Naive thymus-derived CD8-positive, alpha-beta T cell (primary cell): ENCODE measurements around the gene CCNYL1. TPM values are rescaled to one million over a fixed set of nuclear protein-coding genes. Genes with fewer than 3 reads are reported as not detected.

Source experiments
- ATAC-seq, 2 donors: fragments of 150-1000 bp; cut with Tn5 transposase in 1 of 2; sonication (Bioruptor Pico), chemical (Tn5 transposase) in 1 of 2; 1 replicate in 1 of 2; 2 replicates in 1 of 2; pipeline ENCODE4 v1.10.0; 2021; ENCODE audit warnings: mild to moderate bottlenecking in 2 of 2, moderate library complexity in 2 of 2
- POLR2A ChIA-PET: fragments of 350-600 bp; sonication (Branson Sonifier 250); formaldehyde crosslinking; loops from one replicate; lab custom pipeline; 2021; ENCODE audit warnings: antibody characterized with exemption; lab: Charles Lee
- DNase-seq, 10 donors: peaks; one replicate each; pipeline versions ENCODE4 v3.0.0 to v3.0.0-alpha.2; 2020 to 2022
- H3K27ac Mint-ChIP-seq, 10 donors: one replicate each; pipeline ENCODE4 v1.8.0; 2020 to 2022; ENCODE audit warnings: mild to moderate bottlenecking in 10 of 10, mixed read lengths in 10 of 10, moderate library complexity in 4 of 10, inconsistent platforms in 1 of 10
- H3K27me3 Mint-ChIP-seq, 5 donors: one replicate each; pipeline ENCODE4 v1.8.0; 2021 to 2022; ENCODE audit warnings: mixed read lengths in 5 of 5
- H3K36me3 Mint-ChIP-seq, 3 donors: one replicate each; pipeline ENCODE4 v1.8.0; 2020 to 2022; ENCODE audit warnings: mixed read lengths in 3 of 3, mild to moderate bottlenecking in 2 of 3, inconsistent platforms in 1 of 3
- H3K4me1 Mint-ChIP-seq, 4 donors: one replicate each; pipeline ENCODE4 v1.8.0; 2021 to 2022; ENCODE audit warnings: mixed read lengths in 4 of 4
- H3K4me3 Mint-ChIP-seq, 10 donors: one replicate each; pipeline ENCODE4 v1.8.0; 2020 to 2022; ENCODE audit warnings: mild to moderate bottlenecking in 10 of 10, mixed read lengths in 10 of 10, moderate library complexity in 6 of 10, inconsistent platforms in 1 of 10
- H3K9me3 Mint-ChIP-seq, 9 donors: one replicate each; pipeline ENCODE4 v1.8.0; 2020 to 2022; ENCODE audit warnings: mixed read lengths in 9 of 9, mild to moderate bottlenecking in 3 of 9, inconsistent platforms in 1 of 9, moderate library complexity in 1 of 9
- polyA plus RNA-seq, 3 donors: library from polyadenylated mRNA; unstranded; fragments of 300-500 nt; fragmentation: Illumina TruSeq; gene quantifications; one replicate each; pipeline ENCODE4 v1.2.3, GENCODE V29; 2021
- total RNA-seq, 8 experiments: library from RNA in 2 of 8; stranded (reverse) in 2 of 8; gene quantifications; one replicate each; pipeline ENCODE4 v1.2.3 and lab custom pipeline; 2021 to 2026

Gene CCNYL1
- total and polyA plus RNA-seq, 5 experiments from 2014 or later, result 1.2 to 14.3 (median 2.1) TPM

DNA sequence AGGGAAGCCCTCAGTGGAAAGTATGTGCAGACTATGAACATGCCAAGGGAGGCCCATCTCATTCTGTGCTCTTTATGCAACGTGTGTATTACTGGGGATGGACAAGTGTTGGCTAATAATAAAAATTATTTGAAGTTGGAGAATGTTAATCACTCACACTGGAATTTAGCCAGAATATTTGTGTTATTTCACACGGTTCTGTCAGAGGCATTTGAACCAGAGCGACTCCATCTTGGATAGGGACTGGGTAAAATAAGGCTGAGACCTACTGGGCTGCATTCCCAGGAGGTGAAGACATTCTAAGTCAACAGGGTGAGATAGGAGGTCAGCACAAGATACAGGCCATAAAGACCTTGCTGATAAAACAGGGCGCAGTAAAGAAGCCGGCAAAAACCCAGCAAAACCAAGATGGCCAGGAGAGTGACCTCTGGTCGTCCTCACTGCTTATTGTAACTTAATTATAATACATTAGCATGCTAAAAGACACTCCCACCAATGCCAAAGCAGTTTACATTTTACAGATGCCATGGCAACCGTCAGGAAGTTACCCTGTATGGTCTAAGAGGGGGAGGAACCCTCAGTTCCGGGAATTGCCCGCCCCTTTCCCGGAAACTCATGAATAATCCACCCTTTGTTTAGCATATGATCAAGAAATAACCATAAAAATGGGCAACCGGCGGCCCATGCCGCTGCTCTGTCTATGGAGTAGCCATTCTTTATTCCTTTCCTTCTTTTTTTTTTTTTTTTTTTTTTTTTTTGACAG lies 60.8 kb downstream of the CCNYL1 start:
- no peaks in the 10 kb centered on the region for H3K36me3 Mint-ChIP-seq
- H3K27ac Mint-ChIP-seq, result peak overlapping the region in 1 of 10 donors; percentile 44
- POLR2A ChIA-PET, result no interaction called here
- peaks cover 11 to 26% (median 22%) of the 10 kb centered on the region in 4 donors for H3K4me1 Mint-ChIP-seq
- peaks cover under 1 to 10% (median under 1%) of the 10 kb centered on the region in 5 donors for H3K27me3 Mint-ChIP-seq
- peak overlapping the region in 5 of 10 donors; percentile 23 to 61 (median 33) for H3K4me3 Mint-ChIP-seq
- no peaks in the 10 kb centered on the region for H3K9me3 Mint-ChIP-seq
- ATAC-seq, result no peak
- peak in 3 of 10 donors; percentile 14 to 32 (median 14) for DNase-seq

DNA sequence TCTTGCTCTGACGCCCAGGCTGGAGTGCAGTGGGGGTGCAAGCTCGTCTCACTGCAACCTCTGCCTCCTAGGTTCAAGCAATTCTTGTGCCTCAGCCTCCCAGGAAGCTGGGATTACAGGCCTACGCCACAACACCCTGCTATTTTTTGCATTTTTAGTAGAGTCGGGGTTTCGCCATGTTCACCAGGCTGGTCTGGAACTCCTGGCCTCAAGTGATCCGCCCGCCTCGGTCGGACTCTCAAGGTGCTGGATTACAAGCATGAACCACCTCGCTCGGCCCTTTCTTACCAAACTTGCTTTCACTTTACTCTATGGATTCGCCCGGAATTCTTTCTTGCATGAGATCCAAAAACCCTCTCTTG lies 61.4 kb downstream of the CCNYL1 start:
- H3K4me1 Mint-ChIP-seq, result peaks cover 10 to 20% (median 17%) of the 10 kb centered on the region in 4 donors
- ATAC-seq (no peak), DNase-seq (no peak)
- no peak overlapping the region for H3K4me3 Mint-ChIP-seq
- H3K9me3 Mint-ChIP-seq, result no peaks in the 10 kb centered on the region
- H3K27me3 Mint-ChIP-seq, result peaks cover 0 to 4% (median 0%) of the 10 kb centered on the region in 5 donors
- POLR2A ChIA-PET, result no interaction called here
- no peak overlapping the region for H3K27ac Mint-ChIP-seq
- H3K36me3 Mint-ChIP-seq, result no peaks in the 10 kb centered on the region

DNA sequence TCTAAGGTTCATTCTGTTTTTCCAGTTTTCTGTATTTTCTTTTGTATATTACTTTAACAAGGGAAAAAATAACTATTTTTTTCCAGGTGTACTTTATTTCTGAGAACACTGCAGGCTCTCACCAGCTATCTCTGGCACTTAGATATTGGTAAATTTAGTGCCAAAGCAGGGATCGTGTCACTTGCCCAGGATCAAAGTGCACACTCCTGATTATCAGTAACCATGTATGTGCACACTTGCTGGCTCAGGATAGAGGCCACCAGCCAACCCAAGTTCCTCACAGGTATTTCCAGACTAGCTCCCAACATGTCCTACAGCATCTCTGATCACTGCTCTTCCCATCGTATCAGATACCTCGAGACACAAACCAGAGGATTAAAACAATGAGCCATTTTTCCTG lies 64.0 kb downstream of the CCNYL1 start:
- Mint-ChIP-seq H3K9me3 (no peaks in the 10 kb centered on the region), H3K36me3 (no peaks in the 10 kb centered on the region), H3K4me3 (no peak overlapping the region), H3K27me3 (no peaks in the 10 kb centered on the region), H3K27ac (no peak overlapping the region), H3K4me1 (peaks cover 3 to 7% (median 6%) of the 10 kb centered on the region in 4 donors)
- DNase-seq (no peak), ATAC-seq (no peak)
- POLR2A ChIA-PET, result interaction anchor here (0.7 kb wide), 1 partner anchor 12 kb away, joined by 3 read pairs; no protein-coding TSS in a partner anchor

DNA sequence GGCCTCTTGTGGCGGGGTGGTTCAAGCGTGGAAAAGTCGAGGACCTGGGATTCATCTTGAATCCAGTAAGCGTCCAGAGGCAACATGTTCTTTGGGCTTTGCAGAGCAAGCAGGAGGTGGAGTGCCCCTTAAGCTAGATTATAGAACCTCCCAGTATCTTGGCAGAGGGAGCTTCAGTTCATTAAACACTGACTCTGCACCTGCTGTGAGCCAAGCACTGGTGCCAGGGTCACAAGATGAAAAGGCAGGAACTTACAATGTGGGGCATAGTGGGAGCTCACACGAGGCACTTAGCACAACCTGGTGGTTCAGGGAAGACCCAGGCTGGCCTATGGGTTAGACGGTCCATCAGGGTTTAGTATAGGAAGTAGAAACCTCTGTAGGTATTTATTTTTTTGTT lies 65.7 kb downstream of the CCNYL1 start:
- POLR2A ChIA-PET, result no interaction called here
- DNase-seq (no peak), ATAC-seq (no peak)

DNA sequence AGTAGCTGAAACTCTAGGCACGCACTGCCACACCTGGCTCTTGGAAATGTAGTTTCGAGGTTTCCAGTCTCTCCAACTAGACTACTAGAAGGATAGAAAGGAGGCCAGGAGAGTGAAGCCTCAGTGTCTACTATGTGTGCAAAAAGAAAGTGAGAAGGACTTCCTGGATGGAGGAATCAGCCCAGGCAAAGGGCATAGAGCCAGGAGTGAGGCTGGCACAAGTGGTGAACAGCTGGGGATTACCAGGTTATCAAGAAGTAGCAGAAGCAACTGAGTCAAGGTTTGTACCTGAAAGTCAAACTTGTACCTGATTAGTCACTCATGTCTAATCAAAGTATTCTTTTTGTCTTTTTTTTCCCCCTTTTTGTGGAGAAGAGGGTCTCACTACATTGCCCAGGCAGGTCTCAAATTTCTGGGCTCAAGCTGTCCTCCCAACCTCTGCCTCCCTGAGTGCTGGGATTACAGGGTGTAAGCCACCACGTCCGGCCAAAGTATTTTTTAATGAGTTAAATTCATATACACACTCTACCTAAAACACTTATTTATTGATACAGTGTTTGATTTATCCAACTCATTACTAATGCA lies 67.0 kb downstream of the CCNYL1 start:
- no peaks in the 10 kb centered on the region for H3K4me1 Mint-ChIP-seq
- H3K4me3 Mint-ChIP-seq, result no peak overlapping the region
- no peak overlapping the region for H3K27ac Mint-ChIP-seq
- no peak for DNase-seq
- H3K27me3 Mint-ChIP-seq, result peaks cover 0 to 7% (median 1%) of the 10 kb centered on the region in 5 donors
- POLR2A ChIA-PET, result no interaction called here
- H3K9me3 Mint-ChIP-seq, result no peaks in the 10 kb centered on the region
- no peak for ATAC-seq
- H3K36me3 Mint-ChIP-seq, result no peaks in the 10 kb centered on the region

More for the DNA sequence above, 65.7 kb downstream of the CCNYL1 start:
- H3K9me3 Mint-ChIP-seq, result no peaks in the 10 kb centered on the region
- no peaks in the 10 kb centered on the region for H3K4me1 Mint-ChIP-seq
- H3K4me3 Mint-ChIP-seq, result no peak overlapping the region
- peaks cover 0 to 3% (median 0%) of the 10 kb centered on the region in 5 donors for H3K27me3 Mint-ChIP-seq
- H3K27ac Mint-ChIP-seq, result no peak overlapping the region
- H3K36me3 Mint-ChIP-seq, result no peaks in the 10 kb centered on the region

DNA sequence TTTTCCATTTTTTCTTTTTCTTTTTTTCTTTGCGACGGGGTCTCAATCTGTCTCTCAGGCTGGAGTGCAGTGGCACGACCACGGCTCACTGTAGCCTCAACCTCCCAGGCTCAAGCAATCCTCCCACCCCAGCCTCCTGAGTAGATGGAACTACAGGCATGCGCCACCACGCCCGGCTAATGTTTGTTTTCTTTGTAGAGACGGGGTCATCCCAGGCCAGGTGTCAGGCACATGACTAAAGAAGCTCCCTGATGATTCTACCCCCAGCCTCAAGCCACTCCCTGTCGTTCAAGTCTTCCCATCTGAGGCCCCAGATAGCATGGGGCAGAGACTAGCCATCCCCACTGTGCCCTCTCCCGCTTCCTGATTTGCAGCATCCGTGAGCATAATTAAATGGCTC lies 68.1 kb downstream of the CCNYL1 start:
- Mint-ChIP-seq H3K27ac (no peak overlapping the region), H3K4me3 (no peak overlapping the region), H3K4me1 (no peaks in the 10 kb centered on the region), H3K27me3 (peaks cover 0 to 7% (median 1%) of the 10 kb centered on the region in 5 donors), H3K9me3 (no peaks in the 10 kb centered on the region), H3K36me3 (no peaks in the 10 kb centered on the region)
- POLR2A ChIA-PET, result no interaction called here
- no peak for ATAC-seq
- DNase-seq, result no peak

DNA sequence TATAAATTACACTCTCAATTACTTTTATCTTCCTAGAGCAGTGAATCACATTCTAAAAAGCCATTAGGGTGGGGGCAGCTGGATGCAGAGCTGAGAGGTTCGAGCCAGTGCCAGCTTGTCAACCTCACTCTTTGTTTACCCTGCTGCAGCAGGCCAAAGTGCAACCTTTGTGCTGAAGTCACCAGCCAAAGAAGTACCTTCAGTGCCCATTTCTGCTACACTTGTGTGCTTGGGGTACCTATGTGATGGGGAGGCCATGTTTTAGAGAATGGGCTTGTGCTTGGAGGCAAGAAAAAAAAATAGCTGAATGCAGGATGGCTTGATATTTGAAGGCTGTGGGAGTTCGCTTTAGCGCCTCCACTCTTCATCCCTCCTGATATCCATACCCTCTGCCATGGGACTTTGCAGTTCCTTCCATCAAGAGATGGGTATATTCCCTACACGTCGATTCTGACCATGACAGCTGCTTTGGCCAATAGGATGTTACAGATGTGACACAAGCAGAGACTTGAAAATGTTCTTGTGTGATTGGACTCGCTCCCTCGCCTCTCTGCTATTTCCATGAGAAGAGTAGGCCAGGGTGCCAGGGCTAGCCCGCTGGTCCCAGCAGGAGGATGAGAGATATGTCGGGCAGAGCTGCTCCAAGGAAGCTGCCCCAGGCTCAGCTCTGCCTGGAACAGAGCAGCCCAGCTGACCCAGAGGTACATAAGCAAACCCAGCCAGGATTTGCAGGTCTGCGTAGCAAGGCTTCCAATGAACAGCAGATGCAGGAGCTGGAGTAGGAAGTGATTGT lies 71.0 kb downstream of the CCNYL1 start:
- DNase-seq, result no peak
- Mint-ChIP-seq H3K27ac (no peak overlapping the region), H3K4me1 (no peaks in the 10 kb centered on the region), H3K36me3 (no peaks in the 10 kb centered on the region), H3K27me3 (peaks cover 0 to 7% (median 1%) of the 10 kb centered on the region in 5 donors), H3K9me3 (no peaks in the 10 kb centered on the region), H3K4me3 (no peak overlapping the region)
- POLR2A ChIA-PET, result interaction anchor here (0.6 kb wide), 1 partner anchor 10 kb away, joined by 7 read pairs; no protein-coding TSS in a partner anchor
- no peak for ATAC-seq

DNA sequence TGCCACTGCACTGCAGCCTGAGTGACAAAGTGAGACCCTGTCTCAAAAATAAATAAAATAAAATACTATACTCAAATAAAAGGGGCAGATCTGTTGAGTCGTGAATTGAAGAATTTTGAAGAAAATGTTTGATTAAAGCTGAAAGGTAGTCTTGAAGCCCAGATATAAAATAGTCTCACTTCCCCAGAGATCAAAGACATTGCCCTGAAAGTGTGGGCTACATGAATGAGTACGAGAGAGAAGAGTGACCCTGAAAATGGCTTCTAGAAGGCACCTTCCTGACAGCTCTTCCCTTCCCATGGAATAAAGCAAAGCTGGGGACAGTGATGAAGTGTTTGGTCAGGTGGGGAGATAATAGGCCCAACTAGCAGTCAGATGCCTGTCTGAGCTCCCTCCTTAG lies 72.1 kb downstream of the CCNYL1 start:
- Mint-ChIP-seq H3K27ac (no peak overlapping the region), H3K4me1 (no peaks in the 10 kb centered on the region), H3K4me3 (no peak overlapping the region), H3K27me3 (peaks cover 0 to 7% (median 3%) of the 10 kb centered on the region in 5 donors), H3K36me3 (no peaks in the 10 kb centered on the region), H3K9me3 (no peaks in the 10 kb centered on the region)
- ATAC-seq (no peak), DNase-seq (no peak)
- POLR2A ChIA-PET, result no interaction called here

DNA sequence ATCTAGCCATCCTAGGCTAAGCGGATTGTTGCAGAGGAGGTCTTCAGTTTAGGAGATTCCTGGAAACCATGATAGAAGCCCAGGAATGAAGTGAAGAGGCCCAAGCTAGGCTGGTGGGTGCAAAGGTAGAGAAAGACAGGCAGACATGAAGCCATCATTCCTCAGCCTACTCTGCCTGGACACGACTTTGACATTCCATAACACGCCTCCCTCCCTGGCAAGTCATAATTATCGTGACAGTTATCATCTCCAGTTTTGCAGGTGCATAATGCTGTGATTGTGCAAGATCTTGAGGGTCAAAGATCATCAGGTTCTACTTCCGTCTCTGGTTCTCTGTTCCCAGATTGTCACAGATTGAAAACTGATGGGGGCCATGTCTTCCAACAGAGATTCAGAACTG lies 73.5 kb downstream of the CCNYL1 start:
- peaks cover 0 to 7% (median 3%) of the 10 kb centered on the region in 5 donors for H3K27me3 Mint-ChIP-seq
- H3K9me3 Mint-ChIP-seq, result no peaks in the 10 kb centered on the region
- no peak overlapping the region for H3K4me3 Mint-ChIP-seq
- H3K27ac Mint-ChIP-seq, result no peak overlapping the region
- POLR2A ChIA-PET, result no interaction called here
- no peaks in the 10 kb centered on the region for H3K4me1 Mint-ChIP-seq
- DNase-seq (no peak), ATAC-seq (no peak)
- H3K36me3 Mint-ChIP-seq, result no peaks in the 10 kb centered on the region

DNA sequence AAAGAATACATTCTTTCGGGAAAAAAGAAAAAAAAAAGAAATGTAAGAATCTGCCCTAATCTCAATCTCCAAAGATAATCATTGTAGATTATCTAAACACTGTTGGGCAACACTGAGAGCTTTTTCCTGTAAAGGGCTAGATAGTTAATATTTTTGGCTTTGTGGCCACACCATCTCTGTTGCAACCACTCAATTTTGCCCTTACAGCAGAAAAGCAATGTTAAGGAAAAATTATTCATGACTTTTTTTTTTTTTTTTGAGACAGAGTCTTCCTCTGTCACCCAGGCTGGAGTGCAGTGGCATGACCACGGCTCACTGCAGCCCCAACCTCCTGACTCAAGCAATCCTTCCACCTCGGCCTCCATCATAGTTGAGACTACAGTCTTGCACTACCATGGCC lies 75.6 kb downstream of the CCNYL1 start:
- DNase-seq, result no peak
- Mint-ChIP-seq H3K27me3 (peaks cover 3 to 12% (median 8%) of the 10 kb centered on the region in 5 donors), H3K4me1 (no peaks in the 10 kb centered on the region), H3K36me3 (no peaks in the 10 kb centered on the region), H3K9me3 (no peaks in the 10 kb centered on the region), H3K4me3 (no peak overlapping the region), H3K27ac (no peak overlapping the region)
- POLR2A ChIA-PET, result interaction anchor here (0.7 kb wide), 1 partner anchor 46 kb away, joined by 4 read pairs; no protein-coding TSS in a partner anchor
- no peak for ATAC-seq

DNA sequence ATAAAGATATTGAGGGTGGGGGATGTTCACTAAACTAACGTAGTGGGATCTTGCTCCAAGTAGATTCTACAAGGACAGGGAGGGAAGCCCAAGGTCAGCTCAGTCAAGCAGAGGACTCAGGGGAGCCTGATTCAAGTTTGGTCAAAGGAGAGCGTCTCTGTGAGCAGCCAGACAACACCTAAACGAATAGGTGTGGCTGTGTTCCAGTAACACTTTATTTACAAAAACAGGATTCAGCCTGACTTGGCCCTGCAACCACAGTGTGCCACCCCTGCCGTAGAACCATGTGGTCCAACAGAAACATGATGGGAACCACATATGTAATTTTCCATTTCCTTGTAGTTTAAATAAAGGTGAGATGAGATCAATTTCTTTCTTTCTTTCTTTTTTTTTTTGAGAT lies 76.4 kb downstream of the CCNYL1 start:
- H3K27ac Mint-ChIP-seq, result no peak overlapping the region
- H3K4me1 Mint-ChIP-seq, result peaks cover 0 to 3% (median 0%) of the 10 kb centered on the region in 4 donors
- H3K27me3 Mint-ChIP-seq, result peaks cover 6 to 12% (median 8%) of the 10 kb centered on the region in 5 donors
- ATAC-seq (no peak), DNase-seq (no peak)
- H3K9me3 Mint-ChIP-seq, result no peaks in the 10 kb centered on the region
- H3K4me3 Mint-ChIP-seq, result no peak overlapping the region
- POLR2A ChIA-PET, result no interaction called here
- no peaks in the 10 kb centered on the region for H3K36me3 Mint-ChIP-seq

DNA sequence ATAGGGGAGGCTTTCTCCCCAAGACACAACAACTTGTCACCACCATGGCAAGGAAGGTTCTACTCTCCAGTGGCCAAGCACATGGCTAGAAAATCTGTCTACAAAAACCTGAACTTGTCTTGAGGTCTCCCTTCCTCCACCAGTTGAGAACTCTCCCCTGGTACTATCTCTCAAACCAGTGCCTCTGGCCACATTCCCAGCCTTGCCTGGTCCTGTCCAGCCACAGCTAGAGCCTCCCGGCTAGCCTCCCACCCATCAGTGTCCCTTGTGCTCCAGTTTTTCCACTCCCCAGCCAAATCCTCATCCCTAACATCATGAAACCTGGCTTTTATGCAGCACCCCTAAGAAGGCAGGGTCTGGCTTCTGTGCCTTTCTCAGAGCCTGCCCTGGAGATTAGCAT lies 79.5 kb downstream of the CCNYL1 start:
- H3K27ac Mint-ChIP-seq, result no peak overlapping the region
- peaks cover 7 to 12% (median 11%) of the 10 kb centered on the region in 5 donors for H3K27me3 Mint-ChIP-seq
- peaks cover 0 to 3% (median 0%) of the 10 kb centered on the region in 4 donors for H3K4me1 Mint-ChIP-seq
- H3K9me3 Mint-ChIP-seq, result no peaks in the 10 kb centered on the region
- ATAC-seq, result no peak
- POLR2A ChIA-PET, result no interaction called here
- no peaks in the 10 kb centered on the region for H3K36me3 Mint-ChIP-seq
- no peak for DNase-seq
- no peak overlapping the region for H3K4me3 Mint-ChIP-seq
